ENCODE measurements around the gene MDC1. TPM values are rescaled to one million over a fixed set of nuclear protein-coding genes. Genes with fewer than 3 reads are reported as not detected.

The MDC1 gene
- total and polyA plus RNA-seq, 2 of the 13 experiments (the other 11 are each of a cell fraction or from before 2014, with no cell fraction given): 8.4 to 14.0 TPM

- TF ChIP-seq, protein P1, sequence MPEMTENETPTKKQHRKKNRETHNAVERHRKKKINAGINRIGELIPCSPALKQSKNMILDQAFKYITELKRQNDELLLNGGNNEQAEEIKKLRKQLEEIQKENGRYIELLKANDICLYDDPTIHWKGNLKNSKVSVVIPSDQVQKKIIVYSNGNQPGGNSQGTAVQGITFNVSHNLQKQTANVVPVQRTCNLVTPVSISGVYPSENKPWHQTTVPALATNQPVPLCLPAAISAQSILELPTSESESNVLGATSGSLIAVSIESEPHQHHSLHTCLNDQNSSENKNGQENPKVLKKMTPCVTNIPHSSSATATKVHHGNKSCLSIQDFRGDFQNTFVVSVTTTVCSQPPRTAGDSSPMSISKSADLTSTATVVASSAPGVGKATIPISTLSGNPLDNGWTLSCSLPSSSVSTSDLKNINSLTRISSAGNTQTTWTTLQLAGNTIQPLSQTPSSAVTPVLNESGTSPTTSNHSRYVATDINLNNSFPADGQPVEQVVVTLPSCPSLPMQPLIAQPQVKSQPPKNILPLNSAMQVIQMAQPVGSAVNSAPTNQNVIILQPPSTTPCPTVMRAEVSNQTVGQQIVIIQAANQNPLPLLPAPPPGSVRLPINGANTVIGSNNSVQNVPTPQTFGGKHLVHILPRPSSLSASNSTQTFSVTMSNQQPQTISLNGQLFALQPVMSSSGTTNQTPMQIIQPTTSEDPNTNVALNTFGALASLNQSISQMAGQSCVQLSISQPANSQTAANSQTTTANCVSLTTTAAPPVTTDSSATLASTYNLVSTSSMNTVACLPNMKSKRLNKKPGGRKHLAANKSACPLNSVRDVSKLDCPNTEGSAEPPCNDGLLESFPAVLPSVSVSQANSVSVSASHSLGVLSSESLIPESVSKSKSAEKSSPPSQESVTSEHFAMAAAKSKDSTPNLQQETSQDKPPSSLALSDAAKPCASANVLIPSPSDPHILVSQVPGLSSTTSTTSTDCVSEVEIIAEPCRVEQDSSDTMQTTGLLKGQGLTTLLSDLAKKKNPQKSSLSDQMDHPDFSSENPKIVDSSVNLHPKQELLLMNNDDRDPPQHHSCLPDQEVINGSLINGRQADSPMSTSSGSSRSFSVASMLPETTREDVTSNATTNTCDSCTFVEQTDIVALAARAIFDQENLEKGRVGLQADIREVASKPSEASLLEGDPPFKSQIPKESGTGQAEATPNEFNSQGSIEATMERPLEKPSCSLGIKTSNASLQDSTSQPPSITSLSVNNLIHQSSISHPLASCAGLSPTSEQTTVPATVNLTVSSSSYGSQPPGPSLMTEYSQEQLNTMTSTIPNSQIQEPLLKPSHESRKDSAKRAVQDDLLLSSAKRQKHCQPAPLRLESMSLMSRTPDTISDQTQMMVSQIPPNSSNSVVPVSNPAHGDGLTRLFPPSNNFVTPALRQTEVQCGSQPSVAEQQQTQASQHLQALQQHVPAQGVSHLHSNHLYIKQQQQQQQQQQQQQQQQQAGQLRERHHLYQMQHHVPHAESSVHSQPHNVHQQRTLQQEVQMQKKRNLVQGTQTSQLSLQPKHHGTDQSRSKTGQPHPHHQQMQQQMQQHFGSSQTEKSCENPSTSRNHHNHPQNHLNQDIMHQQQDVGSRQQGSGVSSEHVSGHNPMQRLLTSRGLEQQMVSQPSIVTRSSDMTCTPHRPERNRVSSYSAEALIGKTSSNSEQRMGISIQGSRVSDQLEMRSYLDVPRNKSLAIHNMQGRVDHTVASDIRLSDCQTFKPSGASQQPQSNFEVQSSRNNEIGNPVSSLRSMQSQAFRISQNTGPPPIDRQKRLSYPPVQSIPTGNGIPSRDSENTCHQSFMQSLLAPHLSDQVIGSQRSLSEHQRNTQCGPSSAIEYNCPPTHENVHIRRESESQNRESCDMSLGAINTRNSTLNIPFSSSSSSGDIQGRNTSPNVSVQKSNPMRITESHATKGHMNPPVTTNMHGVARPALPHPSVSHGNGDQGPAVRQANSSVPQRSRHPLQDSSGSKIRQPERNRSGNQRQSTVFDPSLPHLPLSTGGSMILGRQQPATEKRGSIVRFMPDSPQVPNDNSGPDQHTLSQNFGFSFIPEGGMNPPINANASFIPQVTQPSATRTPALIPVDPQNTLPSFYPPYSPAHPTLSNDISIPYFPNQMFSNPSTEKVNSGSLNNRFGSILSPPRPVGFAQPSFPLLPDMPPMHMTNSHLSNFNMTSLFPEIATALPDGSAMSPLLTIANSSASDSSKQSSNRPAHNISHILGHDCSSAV (CRISPR knock-in tag; IDR thresholded peaks at IDR 0.05; ENCODE audit: borderline replicate concordance): peak; percentile 86; the same call in 1 of the 2 replicates
- TF ChIP-seq EP300 (IDR thresholded peaks at IDR 0.05; ENCODE audit: low read depth in 2 of 2, low read length in 2 of 2) (peak; percentile 5 to 52; a peak in 2 of 4 replicates), EP300 (CRISPR knock-in tag; IDR thresholded peaks at IDR 0.05; ENCODE audit: borderline replicate concordance) (peak; percentile 87), ZNF615 (CRISPR knock-in tag; IDR thresholded peaks at IDR 0.05; ENCODE audit: borderline replicate concordance) (peak; percentile 96; the same call in 1 of the 2 replicates), GFI1 (CRISPR knock-in tag; IDR thresholded peaks at IDR 0.05; ENCODE audit: borderline replicate concordance) (peak; percentile 97), GABPB1 (CRISPR knock-in tag; IDR thresholded peaks at IDR 0.05) (peak; percentile 88), ZFP82 (CRISPR knock-in tag; IDR thresholded peaks at IDR 0.05; ENCODE audit: borderline replicate concordance) (0 out of 2 replicates have a peak, but pooled peaks have one; percentile 35), ZNF24 (IDR thresholded peaks at IDR 0.05) (no peak), ZFX (CRISPR knock-in tag; IDR thresholded peaks at IDR 0.05; ENCODE audit: low read depth) (peak; percentile 78), ZNF879 (CRISPR knock-in tag; IDR thresholded peaks at IDR 0.05) (peak; percentile 83; the same call in 1 of the 2 replicates), CC2D1A (CRISPR knock-in tag; IDR thresholded peaks at IDR 0.05) (no peak; the same call in 1 of the 2 replicates), TMF1 (CRISPR knock-in tag; IDR thresholded peaks at IDR 0.05; ENCODE audit: low read depth) (peak; percentile 33; the same call in 1 of the 2 replicates), TFAP4 (IDR thresholded peaks at IDR 0.05; ENCODE audit: borderline replicate concordance, low read depth) (peak; percentile 60; the same call in 1 of the 2 replicates), HNRNPLL (IDR thresholded peaks at IDR 0.05; ENCODE audit: low read depth, low read length, poor library complexity, severe bottlenecking) (peak; percentile 90)
- TF ChIP-seq, protein P2, sequence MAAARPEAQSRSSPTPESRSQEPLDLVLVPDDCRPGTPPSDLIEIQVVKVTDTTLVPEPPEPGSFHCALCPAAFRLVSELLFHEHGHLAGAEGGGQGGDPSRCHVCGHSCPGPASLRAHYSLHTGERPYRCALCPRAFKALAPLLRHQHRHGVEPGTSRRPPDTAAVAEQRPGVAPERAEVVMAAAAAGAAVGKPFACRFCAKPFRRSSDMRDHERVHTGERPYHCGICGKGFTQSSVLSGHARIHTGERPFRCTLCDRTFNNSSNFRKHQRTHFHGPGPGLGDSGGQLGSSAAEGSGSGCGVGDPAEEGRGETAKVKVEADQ (CRISPR knock-in tag; IDR thresholded peaks at IDR 0.05; ENCODE audit: borderline replicate concordance): peak; percentile 96
- TF ChIP-seq, protein P3, sequence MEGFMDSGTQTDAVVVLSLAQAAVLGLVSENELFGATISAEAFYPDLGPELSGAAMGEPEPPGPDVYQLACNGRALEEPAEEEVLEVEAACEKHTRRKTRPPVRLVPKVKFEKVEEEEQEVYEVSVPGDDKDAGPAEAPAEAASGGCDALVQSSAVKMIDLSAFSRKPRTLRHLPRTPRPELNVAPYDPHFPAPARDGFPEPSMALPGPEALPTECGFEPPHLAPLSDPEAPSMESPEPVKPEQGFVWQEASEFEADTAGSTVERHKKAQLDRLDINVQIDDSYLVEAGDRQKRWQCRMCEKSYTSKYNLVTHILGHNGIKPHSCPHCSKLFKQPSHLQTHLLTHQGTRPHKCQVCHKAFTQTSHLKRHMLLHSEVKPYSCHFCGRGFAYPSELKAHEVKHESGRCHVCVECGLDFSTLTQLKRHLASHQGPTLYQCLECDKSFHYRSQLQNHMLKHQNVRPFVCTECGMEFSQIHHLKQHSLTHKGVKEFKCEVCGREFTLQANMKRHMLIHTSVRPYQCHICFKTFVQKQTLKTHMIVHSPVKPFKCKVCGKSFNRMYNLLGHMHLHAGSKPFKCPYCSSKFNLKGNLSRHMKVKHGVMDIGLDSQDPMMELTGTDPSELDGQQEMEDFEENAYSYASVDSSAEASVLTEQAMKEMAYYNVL (CRISPR knock-in tag; IDR thresholded peaks at IDR 0.05; ENCODE audit: borderline replicate concordance): peak; percentile 94
Observed at GRCh38 chr6:30742316-30743098, 25.4 kb upstream of the MDC1 start, which contains the start of gene FLOT1 (continued).

All from HepG2 (cell line).